Naive thymus-derived CD8-positive, alpha-beta T cell (primary cell): Measurements from ENCODE around the gene KDM1B. TPM values are rescaled to one million over a fixed set of nuclear protein-coding genes. Genes with fewer than 3 reads are reported as not detected.

Experiments used
- ATAC-seq, 2 donors: fragments of 150-1000 bp; cut with Tn5 transposase in 1 of 2; sonication (Bioruptor Pico), chemical (Tn5 transposase) in 1 of 2; 1 replicate in 1 of 2; 2 replicates in 1 of 2; pipeline ENCODE4 v1.10.0; 2021; ENCODE audit warnings: mild to moderate bottlenecking in 2 of 2, moderate library complexity in 2 of 2
- POLR2A ChIA-PET: fragments of 350-600 bp; sonication (Branson Sonifier 250); formaldehyde crosslinking; loops from one replicate; lab custom pipeline; 2021; ENCODE audit warnings: antibody characterized with exemption; lab: Charles Lee
- DNase-seq, 10 donors: peaks; one replicate each; pipeline versions ENCODE4 v3.0.0 to v3.0.0-alpha.2; 2020 to 2022
- H3K27ac Mint-ChIP-seq, 10 donors: one replicate each; pipeline ENCODE4 v1.8.0; 2020 to 2022; ENCODE audit warnings: mild to moderate bottlenecking in 10 of 10, mixed read lengths in 10 of 10, moderate library complexity in 4 of 10, inconsistent platforms in 1 of 10
- H3K27me3 Mint-ChIP-seq, 5 donors: one replicate each; pipeline ENCODE4 v1.8.0; 2021 to 2022; ENCODE audit warnings: mixed read lengths in 5 of 5
- H3K36me3 Mint-ChIP-seq, 3 donors: one replicate each; pipeline ENCODE4 v1.8.0; 2020 to 2022; ENCODE audit warnings: mixed read lengths in 3 of 3, mild to moderate bottlenecking in 2 of 3, inconsistent platforms in 1 of 3
- H3K4me1 Mint-ChIP-seq, 4 donors: one replicate each; pipeline ENCODE4 v1.8.0; 2021 to 2022; ENCODE audit warnings: mixed read lengths in 4 of 4
- H3K4me3 Mint-ChIP-seq, 10 donors: one replicate each; pipeline ENCODE4 v1.8.0; 2020 to 2022; ENCODE audit warnings: mild to moderate bottlenecking in 10 of 10, mixed read lengths in 10 of 10, moderate library complexity in 6 of 10, inconsistent platforms in 1 of 10
- H3K9me3 Mint-ChIP-seq, 9 donors: one replicate each; pipeline ENCODE4 v1.8.0; 2020 to 2022; ENCODE audit warnings: mixed read lengths in 9 of 9, mild to moderate bottlenecking in 3 of 9, inconsistent platforms in 1 of 9, moderate library complexity in 1 of 9
- polyA plus RNA-seq, 3 donors: library from polyadenylated mRNA; unstranded; fragments of 300-500 nt; fragmentation: Illumina TruSeq; gene quantifications; one replicate each; pipeline ENCODE4 v1.2.3, GENCODE V29; 2021
- total RNA-seq, 8 experiments: library from RNA in 2 of 8; stranded (reverse) in 2 of 8; gene quantifications; one replicate each; pipeline ENCODE4 v1.2.3 and lab custom pipeline; 2021 to 2026

KDM1B gene
- total and polyA plus RNA-seq, 5 experiments from 2014 or later: 0.55 to 11.9 (median 2.9) TPM

DNA sequence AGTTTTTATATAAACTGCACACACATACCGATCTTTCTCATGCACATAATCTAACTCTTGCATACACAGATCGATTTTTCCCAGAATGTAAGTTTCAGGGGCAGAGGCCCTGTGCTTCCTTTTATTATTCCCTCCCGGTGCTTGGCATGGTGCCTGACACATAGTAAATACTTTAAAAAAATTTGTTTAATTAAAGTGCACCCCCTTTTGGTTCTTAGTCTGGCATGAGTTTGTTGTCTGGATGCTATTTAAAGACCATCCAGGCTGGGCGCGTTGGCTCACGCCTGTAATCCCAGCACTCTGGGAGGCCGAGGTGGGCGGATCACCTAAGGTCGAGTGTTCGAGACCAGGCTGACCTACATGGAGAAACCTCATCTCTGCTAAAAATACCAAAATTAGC, 114.5 kb downstream of the KDM1B start:
- Mint-ChIP-seq H3K27me3 (peaks cover 0 to 5% (median 2%) of the 10 kb centered on the region in 5 donors), H3K27ac (no peak overlapping the region), H3K4me3 (no peak overlapping the region), H3K4me1 (peaks cover 5 to 11% (median 10%) of the 10 kb centered on the region in 4 donors), H3K9me3 (no peaks in the 10 kb centered on the region), H3K36me3 (no peaks in the 10 kb centered on the region)
- ATAC-seq (no peak), DNase-seq (no peak)
- POLR2A ChIA-PET: no interaction called here

DNA sequence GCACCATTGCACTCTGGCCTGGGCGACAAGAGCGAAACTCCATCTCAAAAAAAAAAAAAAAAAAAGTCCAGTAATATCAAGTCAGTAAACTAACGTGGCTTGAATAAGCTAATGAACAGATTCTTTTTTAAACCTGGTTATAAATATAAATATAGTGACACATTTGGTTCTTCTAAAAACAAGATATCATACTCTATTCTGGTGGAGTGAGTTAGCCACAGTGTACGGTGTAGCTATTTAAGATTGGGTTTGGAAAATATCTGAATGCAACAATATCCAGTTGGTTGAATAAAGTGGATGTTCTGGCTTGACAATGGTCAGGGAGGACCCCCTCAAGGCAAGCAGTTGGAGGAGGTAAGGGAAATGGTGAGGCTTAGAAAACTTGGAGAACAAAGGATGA, 115.0 kb downstream of the KDM1B start:
- Mint-ChIP-seq H3K4me1 (peaks cover 3 to 6% (median 5%) of the 10 kb centered on the region in 4 donors), H3K9me3 (no peaks in the 10 kb centered on the region), H3K27ac (no peak overlapping the region), H3K36me3 (no peaks in the 10 kb centered on the region), H3K27me3 (peaks cover 2 to 9% (median 5%) of the 10 kb centered on the region in 5 donors), H3K4me3 (no peak overlapping the region)
- ATAC-seq (no peak), DNase-seq (no peak)
- POLR2A ChIA-PET: no interaction called here

Other genes with a start within 250 kb of the KDM1B start
- gene KIF13A, start 167.8 kb upstream of the KDM1B start, total RNA-seq: under 1 TPM; 0.49 to 0.81 TPM
- gene KIF13A, start 167.8 kb upstream of the KDM1B start, polyA plus RNA-seq: not detected
- gene NHLRC1, start 32.7 kb upstream of the KDM1B start, total RNA-seq: 1 to 10 TPM; 2.1 TPM
- gene NHLRC1, start 32.7 kb upstream of the KDM1B start, polyA plus RNA-seq: 1 to 10 TPM in 1 of 3 donors, under 1 TPM in 2; 0.19 to 1.8 (median 0.80) TPM
- gene TPMT, start 345 bp upstream of the KDM1B start, total RNA-seq: 1 to 10 TPM; 7.7 to 8.6 TPM
- gene TPMT, start 345 bp upstream of the KDM1B start, polyA plus RNA-seq: 10 to 100 TPM; 10.8 to 17.7 (median 14.9) TPM
- gene DEK, start 109.1 kb downstream of the KDM1B start, total RNA-seq: 100 to 1,000 TPM in 1 of 2 experiments, 10 to 100 TPM in 1; 97.6 to 103 TPM
- 10 to 100 TPM; 44.4 to 55.8 (median 55.5) TPM for gene DEK, start 109.1 kb downstream of the KDM1B start, polyA plus RNA-seq
- gene RNF144B, start 231.9 kb downstream of the KDM1B start, total RNA-seq: 1 to 10 TPM; 4.6 to 6.4 TPM
- 1 to 10 TPM; 2.1 to 3.6 (median 3.0) TPM for gene RNF144B, start 231.9 kb downstream of the KDM1B start, polyA plus RNA-seq